Measurements from ENCODE around the gene MLPH. TPM values are rescaled to one million over a fixed set of nuclear protein-coding genes. Genes with fewer than 3 reads are reported as not detected.

The MLPH gene
- polyA plus RNA-seq, 1 of the 3 experiments (the other 2 are of a cell fraction) = 93.6 TPM

- H3K9me3 ChIP-seq = no peaks in the 10 kb centered on the region
Measured at GRCh38 chr2:237601453-237602116, 114.5 kb downstream of the MLPH start.

More at GRCh38 chr2:237601453-237602116, 114.5 kb downstream of the MLPH start:
- Histone ChIP-seq H3F3A (replicated peaks; ENCODE audit: insufficient read depth) (no peaks in the 10 kb centered on the region), H3K27me3 (ENCODE audit: insufficient read depth) (no peaks in the 10 kb centered on the region), H3K27ac (ENCODE audit: low read depth in 2 of 2, low read length in 1 of 2) (no peak overlapping the region), H3K9ac (no peak overlapping the region), H3K9me2 (no peaks in the 10 kb centered on the region), H3K4me3 (ENCODE audit: low read depth in 2 of 2, low read length in 1 of 2) (no peak overlapping the region), H4K20me1 (ENCODE audit: insufficient read depth) (no peaks in the 10 kb centered on the region), H3K79me2 (ENCODE audit: insufficient read depth) (no peaks in the 10 kb centered on the region), H3K4me1 (ENCODE audit: control insufficient read depth in 1 of 2, insufficient read depth in 2 of 2, low read depth in 1 of 2, low read length in 1 of 2) (peaks cover 0 to 3% of the 10 kb centered on the region in 2 experiments; a peak in 1 of 4 replicates), H3K4me2 (no peak overlapping the region), H3K36me3 (replicated peaks in 1 of 2; ENCODE audit: control insufficient read depth in 1 of 2, insufficient read depth in 2 of 2, low read length in 1 of 2) (no peaks in the 10 kb centered on the region), H2AFZ (ENCODE audit: low read depth) (no peak overlapping the region)
- CTCF ChIA-PET = interaction anchor here (1.0 to 5.1 kb wide), 6 partner anchors 9 to 89 kb away, joined by 3 to 31 read pairs (median 6); no protein-coding TSS in a partner anchor
- no peak for DNase-seq
- TF ChIP-seq REST (IDR thresholded peaks at IDR 0.05; ENCODE audit: low read depth, low read length) (no peak), EP300 (IDR thresholded peaks at IDR 0.05; ENCODE audit: borderline replicate concordance in 1 of 2, low read depth in 1 of 2, low read length in 1 of 2) (no peak), FOXM1 (IDR thresholded peaks at IDR 0.05; ENCODE audit: low read depth) (no peak)
- TF ChIP-seq, protein P1, sequence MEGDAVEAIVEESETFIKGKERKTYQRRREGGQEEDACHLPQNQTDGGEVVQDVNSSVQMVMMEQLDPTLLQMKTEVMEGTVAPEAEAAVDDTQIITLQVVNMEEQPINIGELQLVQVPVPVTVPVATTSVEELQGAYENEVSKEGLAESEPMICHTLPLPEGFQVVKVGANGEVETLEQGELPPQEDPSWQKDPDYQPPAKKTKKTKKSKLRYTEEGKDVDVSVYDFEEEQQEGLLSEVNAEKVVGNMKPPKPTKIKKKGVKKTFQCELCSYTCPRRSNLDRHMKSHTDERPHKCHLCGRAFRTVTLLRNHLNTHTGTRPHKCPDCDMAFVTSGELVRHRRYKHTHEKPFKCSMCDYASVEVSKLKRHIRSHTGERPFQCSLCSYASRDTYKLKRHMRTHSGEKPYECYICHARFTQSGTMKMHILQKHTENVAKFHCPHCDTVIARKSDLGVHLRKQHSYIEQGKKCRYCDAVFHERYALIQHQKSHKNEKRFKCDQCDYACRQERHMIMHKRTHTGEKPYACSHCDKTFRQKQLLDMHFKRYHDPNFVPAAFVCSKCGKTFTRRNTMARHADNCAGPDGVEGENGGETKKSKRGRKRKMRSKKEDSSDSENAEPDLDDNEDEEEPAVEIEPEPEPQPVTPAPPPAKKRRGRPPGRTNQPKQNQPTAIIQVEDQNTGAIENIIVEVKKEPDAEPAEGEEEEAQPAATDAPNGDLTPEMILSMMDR (IDR thresholded peaks at IDR 0.05) = no peak
- POLR2A ChIA-PET = no interaction called here
- 83% methylated on average over 14 of the region's 14 CpGs for WGBS (ENCODE audit: low lambda C conversion rate)
